H9 (cell line): ENCODE results near the gene MMD. TPM values are rescaled to one million over a fixed set of nuclear protein-coding genes. Genes with fewer than 3 reads are reported as not detected.

ENCODE experiments used
- DNase-seq: peaks from one replicate; pipeline ENCODE4 v3.0.0-alpha.2; 2017
- H2AFZ ChIP-seq: one replicate; pipeline ENCODE4 v1.6.1; 2013; ENCODE audit warnings: mild to moderate bottlenecking, low read length, control low read depth, moderate library complexity
- H2AK5ac ChIP-seq: 2 replicates; pipeline ENCODE4 v1.6.1; 2013; ENCODE audit warnings: low read length, control low read depth, mixed read lengths; ENCODE audit not compliant: insufficient read length
- H2BK120ac ChIP-seq: one replicate; pipeline ENCODE4 v1.6.1; 2013; ENCODE audit warnings: low read depth, mild to moderate bottlenecking, low read length, control low read depth, inconsistent platforms; ENCODE audit not compliant: poor library complexity, severe bottlenecking
- H2BK12ac ChIP-seq: 2 replicates; pipeline ENCODE4 v1.6.1; 2013; ENCODE audit warnings: low read length, control low read depth, mixed read lengths, low read depth; ENCODE audit not compliant: insufficient read length
- H2BK15ac ChIP-seq: 2 replicates; pipeline ENCODE4 v1.6.1; 2013; ENCODE audit warnings: low read depth, low read length, control low read depth
- H2BK20ac ChIP-seq: one replicate; pipeline ENCODE4 v1.6.1; 2013; ENCODE audit warnings: low read depth, mild to moderate bottlenecking, low read length, control low read depth, inconsistent platforms; ENCODE audit not compliant: poor library complexity, severe bottlenecking
- H2BK5ac ChIP-seq: 2 replicates; pipeline ENCODE4 v1.6.1; 2013; ENCODE audit warnings: low read length, control low read depth, mixed read lengths; ENCODE audit not compliant: insufficient read length
- H3K14ac ChIP-seq: 2 replicates; pipeline ENCODE4 v1.6.1; 2013; ENCODE audit warnings: low read length, control low read depth; ENCODE audit not compliant: insufficient read depth
- H3K18ac ChIP-seq: 2 replicates; pipeline ENCODE4 v1.6.1; 2013; ENCODE audit warnings: low read depth, mild to moderate bottlenecking, mixed read lengths, low read length, control low read depth; ENCODE audit not compliant: insufficient read length
- H3K23ac ChIP-seq: 2 replicates; pipeline ENCODE4 v1.6.1; 2013; ENCODE audit warnings: low read length, control low read depth, mixed read lengths, low read depth; ENCODE audit not compliant: insufficient read length
- H3K23me2 ChIP-seq: 2 replicates; pipeline ENCODE4 v1.6.1; 2013; ENCODE audit warnings: low read depth, mild to moderate bottlenecking, mixed read lengths, low read length, control low read depth; ENCODE audit not compliant: insufficient read length, poor library complexity, severe bottlenecking
- H3K27ac ChIP-seq: 2 replicates; pipeline ENCODE4 v1.5.1; 2013; ENCODE audit warnings: low read length, control low read depth, mixed read lengths, low read depth; ENCODE audit not compliant: insufficient read length
- H3K27me3 ChIP-seq: 2 replicates; pipeline ENCODE4 v1.6.1; 2013; ENCODE audit warnings: low read length, control low read depth, inconsistent platforms; ENCODE audit not compliant: insufficient read depth
- H3K4ac ChIP-seq: 2 replicates; pipeline ENCODE4 v1.6.1; 2013; ENCODE audit warnings: low read depth, mild to moderate bottlenecking, control low read depth, inconsistent platforms, low read length, moderate library complexity
- H3K4me1 ChIP-seq: 2 replicates; pipeline ENCODE4 v1.6.1; 2013; ENCODE audit warnings: low read length, control low read depth, inconsistent platforms; ENCODE audit not compliant: insufficient read depth
- H3K4me2 ChIP-seq: 2 replicates; pipeline ENCODE4 v1.6.1; 2013; ENCODE audit warnings: low read length, control low read depth, mixed read lengths; ENCODE audit not compliant: insufficient read length, insufficient read depth
- H3K56ac ChIP-seq: 2 replicates; pipeline ENCODE4 v1.6.1; 2013; ENCODE audit warnings: low read depth, mild to moderate bottlenecking, mixed read lengths, low read length, control low read depth; ENCODE audit not compliant: insufficient read length
- H3K79me1 ChIP-seq: 2 replicates; pipeline ENCODE4 v1.6.1; 2013; ENCODE audit warnings: low read depth, mild to moderate bottlenecking, moderate library complexity, low read length, control low read depth, inconsistent platforms; ENCODE audit not compliant: insufficient read depth, poor library complexity, severe bottlenecking
- H3K79me2 ChIP-seq: 2 replicates; pipeline ENCODE4 v1.6.1; 2013; ENCODE audit warnings: low read length, control low read depth, inconsistent platforms; ENCODE audit not compliant: insufficient read depth
- H3K9ac ChIP-seq: 2 replicates; pipeline ENCODE4 v1.6.1; 2013; ENCODE audit warnings: low read length, control low read depth, mixed read lengths; ENCODE audit not compliant: insufficient read length; ENCODE audit errors: extremely low read depth
- H3K9me3 ChIP-seq: one replicate; pipeline ENCODE4 v1.6.1; 2013; ENCODE audit warnings: low read depth, low read length, inconsistent platforms; ENCODE audit not compliant: control insufficient read depth
- H3T11ph ChIP-seq: one replicate; pipeline ENCODE4 v1.6.1; 2013; ENCODE audit warnings: mild to moderate bottlenecking, low read length, control low read depth, inconsistent platforms
- H4K20me1 ChIP-seq: one replicate; pipeline ENCODE4 v1.6.1; 2013; ENCODE audit not compliant: control insufficient read depth, insufficient read length, insufficient read depth
- H4K5ac ChIP-seq: 2 replicates; pipeline ENCODE4 v1.6.1; 2013; ENCODE audit warnings: low read depth, mild to moderate bottlenecking, mixed read lengths, low read length, control low read depth; ENCODE audit not compliant: insufficient read length
- H4K8ac ChIP-seq: replicated peaks from 2 replicates; pipeline ENCODE4 v1.6.1; 2013; ENCODE audit warnings: low read length, control low read depth, mixed read lengths, low read depth; ENCODE audit not compliant: insufficient read length
- H4K91ac ChIP-seq: 2 replicates; pipeline ENCODE4 v1.6.1; 2013; ENCODE audit warnings: low read depth, mild to moderate bottlenecking, moderate library complexity, mixed read lengths, low read length, control low read depth; ENCODE audit not compliant: insufficient read length
- H3K27ac Mint-ChIP-seq, 3 experiments: 2 replicates in 2 of 3; 3 replicates in 1 of 3; pipeline ENCODE4 v1.8.0; 2020 to 2021; ENCODE audit warnings: mixed read lengths in 3 of 3, mild to moderate bottlenecking in 1 of 3, moderate library complexity in 1 of 3
- H3K27me3 Mint-ChIP-seq: 2 replicates; pipeline ENCODE4 v1.8.0; 2021; ENCODE audit warnings: low read depth, mild to moderate bottlenecking, moderate library complexity, mixed read lengths
- H3K36me3 Mint-ChIP-seq, 3 experiments: 2 replicates in 2 of 3; 3 replicates in 1 of 3; pipeline ENCODE4 v1.8.0; 2020 to 2021; ENCODE audit warnings: low read depth in 3 of 3, mixed read lengths in 3 of 3; ENCODE audit not compliant: insufficient read depth in 1 of 3
- H3K4me1 Mint-ChIP-seq, 2 experiments: 2 replicates each; pipeline ENCODE4 v1.8.0; 2020; ENCODE audit warnings: mixed read lengths in 2 of 2
- H3K4me3 Mint-ChIP-seq, 2 experiments: 2 replicates in 1 of 2; 3 replicates in 1 of 2; pipeline ENCODE4 v1.8.0; 2020 to 2021; ENCODE audit warnings: mild to moderate bottlenecking in 2 of 2, mixed read lengths in 2 of 2, moderate library complexity in 1 of 2
- H3K9me3 Mint-ChIP-seq, 2 experiments: 2 replicates in 1 of 2; 3 replicates in 1 of 2; pipeline ENCODE4 v1.8.0; 2020; ENCODE audit warnings: mild to moderate bottlenecking in 2 of 2, mixed read lengths in 2 of 2, moderate library complexity in 1 of 2
- WGBS: extraction: QIAGEN DNeasy Blood & Tissue Kit; methylation state at CpG from one replicate; pipeline ENCODE4 v1.1.7; 2013; ENCODE audit warnings: missing lambda C conversion rate, low lambda C conversion rate, mixed read lengths; ENCODE audit not compliant: insufficient read length; ENCODE audit errors: extremely low coverage; 5-methylcytosine and 5-hydroxymethylcytosine counted together
- total RNA-seq: library from RNA; stranded (reverse); gene quantifications from 2 replicates; pipeline ENCODE4 v1.2.1, GENCODE V29; 2021
- TF ChIP-seq, protein P1 (sequence below): fragments of 200-600 bp; sonication (generic); conservative IDR thresholded peaks from 3 replicates; pipeline ENCODE4 v1.8.0; 2021; ENCODE audit warnings: antibody characterized with exemption, mild to moderate bottlenecking

Gene MMD
- total RNA-seq, 1 experiment from 2014 or later, result 24.0 TPM

DNA sequence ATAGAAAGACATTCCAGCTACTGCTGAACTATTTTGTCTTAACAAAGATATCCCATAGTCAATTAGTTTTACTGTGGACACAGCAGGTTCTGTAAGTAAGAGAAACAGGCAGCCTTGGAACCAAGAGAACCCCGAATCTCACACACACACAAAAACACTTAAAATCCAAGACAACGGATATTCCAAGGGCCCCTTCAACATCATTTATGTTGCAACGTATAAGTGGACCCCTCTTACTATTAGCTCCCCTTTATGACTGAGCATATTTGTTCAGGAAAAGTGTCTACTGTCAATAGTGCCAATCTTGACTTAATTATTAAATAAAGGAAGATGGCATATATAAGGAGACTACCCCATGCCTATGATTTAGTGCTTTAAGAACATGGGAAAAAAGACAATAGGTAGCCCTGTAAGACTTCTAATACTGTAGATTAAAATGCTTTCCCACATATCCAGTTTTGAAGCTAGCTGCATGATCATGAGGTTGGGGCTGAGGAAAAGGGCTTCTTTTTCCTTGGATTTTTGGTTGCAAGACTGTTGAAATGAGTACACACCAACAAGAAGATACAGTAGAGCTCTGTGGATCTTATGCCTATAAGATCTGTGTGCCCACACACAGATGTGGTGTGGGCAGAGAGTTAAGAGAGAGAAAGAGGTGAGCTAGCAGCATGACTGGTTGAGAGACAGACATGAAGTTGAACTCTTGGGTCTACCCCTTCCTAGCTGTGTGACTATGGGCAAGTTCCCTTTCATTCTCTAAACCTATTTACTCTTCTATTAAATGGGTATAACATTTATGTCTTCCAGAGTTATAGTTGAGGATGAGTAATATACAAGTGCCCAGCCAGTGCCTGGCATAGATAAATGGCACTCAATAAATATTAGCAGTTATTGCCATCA is 3.0 kb downstream of the MMD start:
- Mint-ChIP-seq H3K36me3 (peaks cover 17 to 41% (median 34%) of the 10 kb centered on the region in 3 experiments), H3K4me1 (peaks cover 32 to 35% of the 10 kb centered on the region in 2 experiments), H3K27me3 (peaks cover 9% of the 10 kb centered on the region), H3K4me3 (no peak overlapping the region), H3K27ac (no peak overlapping the region), H3K9me3 (peaks cover 0 to 4% of the 10 kb centered on the region in 2 experiments; a peak in 1 of 5 replicates)
- no peak overlapping the region for H3K4me2 ChIP-seq
- no CpG with 5 or more reads among the region's 3 CpGs for WGBS
- H3K23ac ChIP-seq, result no peak overlapping the region
- H3K79me2 ChIP-seq, result peaks cover 20% of the 10 kb centered on the region; the same call in 1 of the 2 replicates
- peaks cover 12% of the 10 kb centered on the region for H3K79me1 ChIP-seq
- no peak overlapping the region for H3K14ac ChIP-seq
- H3K18ac ChIP-seq, result no peak overlapping the region
- no peak overlapping the region for H4K5ac ChIP-seq
- peaks cover 3% of the 10 kb centered on the region for H3K23me2 ChIP-seq
- H3K9me3 ChIP-seq, result no peaks in the 10 kb centered on the region
- no peak overlapping the region for H2BK120ac ChIP-seq
- H3K9ac ChIP-seq, result no peak overlapping the region
- no peak overlapping the region for H3K56ac ChIP-seq
- no peak overlapping the region for H3K4ac ChIP-seq
- DNase-seq, result no peak
- no peaks in the 10 kb centered on the region for H3K27me3 ChIP-seq
- no peak overlapping the region for H2AFZ ChIP-seq
- H2BK20ac ChIP-seq, result no peak overlapping the region
- no peak overlapping the region for H2AK5ac ChIP-seq
- no peak overlapping the region for H3K27ac ChIP-seq
- no peak overlapping the region for H3T11ph ChIP-seq
- TF ChIP-seq, protein P1, sequence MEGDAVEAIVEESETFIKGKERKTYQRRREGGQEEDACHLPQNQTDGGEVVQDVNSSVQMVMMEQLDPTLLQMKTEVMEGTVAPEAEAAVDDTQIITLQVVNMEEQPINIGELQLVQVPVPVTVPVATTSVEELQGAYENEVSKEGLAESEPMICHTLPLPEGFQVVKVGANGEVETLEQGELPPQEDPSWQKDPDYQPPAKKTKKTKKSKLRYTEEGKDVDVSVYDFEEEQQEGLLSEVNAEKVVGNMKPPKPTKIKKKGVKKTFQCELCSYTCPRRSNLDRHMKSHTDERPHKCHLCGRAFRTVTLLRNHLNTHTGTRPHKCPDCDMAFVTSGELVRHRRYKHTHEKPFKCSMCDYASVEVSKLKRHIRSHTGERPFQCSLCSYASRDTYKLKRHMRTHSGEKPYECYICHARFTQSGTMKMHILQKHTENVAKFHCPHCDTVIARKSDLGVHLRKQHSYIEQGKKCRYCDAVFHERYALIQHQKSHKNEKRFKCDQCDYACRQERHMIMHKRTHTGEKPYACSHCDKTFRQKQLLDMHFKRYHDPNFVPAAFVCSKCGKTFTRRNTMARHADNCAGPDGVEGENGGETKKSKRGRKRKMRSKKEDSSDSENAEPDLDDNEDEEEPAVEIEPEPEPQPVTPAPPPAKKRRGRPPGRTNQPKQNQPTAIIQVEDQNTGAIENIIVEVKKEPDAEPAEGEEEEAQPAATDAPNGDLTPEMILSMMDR, result no peak
- no peak overlapping the region for H2BK12ac ChIP-seq
- H3K4me1 ChIP-seq, result no peaks in the 10 kb centered on the region; the same call in 1 of the 2 replicates
- no peak overlapping the region for H4K91ac ChIP-seq
- H4K20me1 ChIP-seq, result no peaks in the 10 kb centered on the region
- H2BK15ac ChIP-seq, result no peak overlapping the region
- no peak overlapping the region for H2BK5ac ChIP-seq
- H4K8ac ChIP-seq, result no peak overlapping the region
